Mucosa of descending colon (tissue), 3 donors: Measurements from ENCODE around the gene UBL4A. TPM values are rescaled to one million over a fixed set of nuclear protein-coding genes. Genes with fewer than 3 reads are reported as not detected.

ENCODE experiments used
- ATAC-seq: fragments of 200-7000 bp; cut with Tn5 transposase; one replicate; pipeline ENCODE4 v1.9.1; 2020; ENCODE audit warnings: mild to moderate bottlenecking, moderate library complexity
- DNase-seq, 3 donors: peaks; one replicate each; pipeline ENCODE4 v3.0.0-alpha.2; 2020
- H3K36me3 ChIP-seq: fragments of 200-600 bp; one replicate; pipeline ENCODE4 v1.8.0; 2021; ENCODE audit warnings: low read depth, mild to moderate bottlenecking
- H3K4me1 ChIP-seq: fragments of 200-600 bp; one replicate; pipeline ENCODE4 v1.8.0; 2021; ENCODE audit warnings: low read depth, mild to moderate bottlenecking
- H3K4me3 ChIP-seq: fragments of 200-600 bp; one replicate; pipeline ENCODE4 v1.8.0; 2021; ENCODE audit warnings: mild to moderate bottlenecking
- H3K9me3 ChIP-seq: fragments of 200-600 bp; one replicate; pipeline ENCODE4 v1.8.0; 2021; ENCODE audit warnings: mild to moderate bottlenecking
- CTCF ChIP-seq: fragments of 200-600 bp; IDR thresholded peaks from one replicate; pipeline ENCODE4 v1.8.0; 2022; ENCODE audit warnings: antibody characterized with exemption, mild to moderate bottlenecking
- intact Hi-C, 2 donors: fragments of 100-400 bp; cut with DNase I in 1 of 2; cut with micrococcal nuclease in 1 of 2; formaldehyde crosslinking; loops; one replicate each; pipeline versions ENCODE4 v1.11.0 to v1.11.1; 2022; cut with DNase I, micrococcal nuclease
- total RNA-seq, 3 donors: library from RNA; stranded (reverse); fragmentation: NEBNext Ultra II Directional in 2 of 3; extraction: Animal tissue kit (Norgen Biotek cat#: 25700) in 2 of 3; gene quantifications; one replicate each; pipeline versions ENCODE4 v1.2.1 to v1.2.4, GENCODE V29; 2021 to 2023
- donor health status: DM: no; HTN: no; CAD: no; lungs with moderate emphysema.
- donor health status: DM: no; HTN: no; CAD: no.
- donor health status: DM: no; HTN: yes; CAD: no.

Gene UBL4A
- total RNA-seq, 3 donors from 2014 or later = 29.2 to 41.6 (median 32.3) TPM

- Histone ChIP-seq H3K4me3 (no peak overlapping the region), H3K9me3 (no peaks in the 10 kb centered on the region), H3K36me3 (no peaks in the 10 kb centered on the region), H3K4me1 (no peaks in the 10 kb centered on the region)
- no peak for TF ChIP-seq CTCF
- DNase-seq = no peak
- ATAC-seq = no peak
- intact Hi-C loops = no loop called here
Measured at GRCh38 chrX:154512879-154513553, 26.6 kb upstream of the UBL4A start.

- Histone ChIP-seq H3K4me3 (no peak overlapping the region), H3K4me1 (no peaks in the 10 kb centered on the region), H3K9me3 (no peaks in the 10 kb centered on the region), H3K36me3 (no peaks in the 10 kb centered on the region)
- intact Hi-C loops = no loop called here
- DNase-seq (no peak), ATAC-seq (no peak)
- TF ChIP-seq CTCF = no peak
Measured at GRCh38 chrX:154511761-154512160, 25.3 kb upstream of the UBL4A start.

DNA sequence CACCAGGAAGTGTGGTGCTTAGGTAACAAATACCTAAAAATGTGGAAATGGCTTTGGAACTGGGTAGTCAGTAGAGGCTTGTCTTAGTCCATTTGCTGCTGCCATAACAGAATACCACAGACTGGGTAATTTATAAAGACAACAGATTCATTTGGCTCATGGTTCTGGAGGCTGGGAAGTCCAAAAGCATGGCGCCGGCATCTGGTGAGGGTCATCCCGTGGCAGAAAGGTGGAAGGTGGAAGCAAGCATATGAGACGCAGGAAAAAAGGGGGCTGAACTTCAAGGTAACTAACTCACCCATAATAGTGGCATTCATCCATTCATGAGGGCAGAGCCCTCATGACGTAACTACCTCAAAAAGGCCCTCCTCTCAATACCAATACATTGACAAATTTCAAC lies 23.0 kb upstream of the UBL4A start:
- Histone ChIP-seq H3K36me3 (no peaks in the 10 kb centered on the region), H3K4me1 (no peaks in the 10 kb centered on the region), H3K4me3 (no peak overlapping the region), H3K9me3 (no peaks in the 10 kb centered on the region)
- TF ChIP-seq CTCF = no peak
- DNase-seq (no peak), ATAC-seq (no peak)
- intact Hi-C loops = no loop called here

- no peak for TF ChIP-seq CTCF
- intact Hi-C loops = no loop called here
- DNase-seq (no peak), ATAC-seq (no peak)
- H3K36me3 ChIP-seq = no peaks in the 10 kb centered on the region
- no peak overlapping the region for H3K4me3 ChIP-seq
- H3K9me3 ChIP-seq = no peaks in the 10 kb centered on the region
- H3K4me1 ChIP-seq = no peaks in the 10 kb centered on the region
Measured at GRCh38 chrX:154508384-154508745, 21.9 kb upstream of the UBL4A start.

DNA sequence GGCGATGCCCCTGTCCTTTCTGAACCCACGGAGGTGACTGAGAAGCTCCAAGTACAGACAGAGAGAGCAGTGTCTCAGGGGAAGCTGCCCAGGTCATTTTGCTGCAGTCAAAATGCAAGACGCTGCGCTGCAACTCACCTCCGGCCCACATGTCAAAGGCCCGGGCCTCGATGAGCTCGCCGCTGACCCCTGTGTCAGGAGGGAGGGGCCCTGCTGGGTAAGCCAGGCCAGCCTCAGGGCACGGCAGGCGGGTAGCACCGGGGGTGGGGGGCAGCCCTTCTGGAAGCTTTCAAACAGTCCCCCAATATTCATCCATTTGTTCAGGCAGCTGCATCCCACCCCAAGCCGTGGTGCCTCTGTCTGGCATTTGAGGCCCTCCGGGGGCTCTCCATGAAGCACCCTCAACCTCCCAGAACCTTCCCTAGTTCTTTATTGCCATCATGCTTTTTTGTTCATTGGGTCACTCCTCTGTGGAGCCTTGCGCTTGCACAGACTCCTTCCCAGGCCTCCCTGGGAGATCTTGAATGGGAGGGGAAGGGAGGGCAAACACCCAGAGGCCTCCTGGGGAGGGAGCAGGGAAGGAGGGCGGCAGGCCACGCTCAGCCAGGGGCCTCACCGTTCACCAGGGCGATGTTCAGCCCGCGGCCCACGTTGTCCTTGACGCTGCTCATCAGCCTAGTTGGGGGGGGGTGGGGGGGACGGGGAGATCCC lies 21.4 kb upstream of the UBL4A start:
- no peak for ATAC-seq
- no peak for DNase-seq
- Histone ChIP-seq H3K9me3 (no peaks in the 10 kb centered on the region), H3K4me1 (no peaks in the 10 kb centered on the region), H3K4me3 (no peak overlapping the region), H3K36me3 (no peaks in the 10 kb centered on the region)
- intact Hi-C loops = no loop called here
- TF ChIP-seq CTCF = no peak
